SU-DHL-6 (cell line): Measurements from ENCODE around the gene ASPN.

ENCODE experiments used
- CTCF ChIP-seq: fragments of 200-600 bp; sonication (generic); IDR thresholded peaks from one replicate; pipeline ENCODE4 v1.5.1; 2017; ENCODE audit warnings: antibody characterized with exemption, mild to moderate bottlenecking, low read length, moderate library complexity; ENCODE audit not compliant: insufficient read depth, poor library complexity, severe bottlenecking
- EZH2phosphoT487 ChIP-seq: fragments of 200-600 bp; sonication (generic), shearing (Covaris generic); conservative IDR thresholded peaks from 2 replicates; pipeline ENCODE4 v1.6.1; 2018; ENCODE audit warnings: mild to moderate bottlenecking, antibody characterized with exemption, low read length, moderate library complexity, mixed read lengths

DNA sequence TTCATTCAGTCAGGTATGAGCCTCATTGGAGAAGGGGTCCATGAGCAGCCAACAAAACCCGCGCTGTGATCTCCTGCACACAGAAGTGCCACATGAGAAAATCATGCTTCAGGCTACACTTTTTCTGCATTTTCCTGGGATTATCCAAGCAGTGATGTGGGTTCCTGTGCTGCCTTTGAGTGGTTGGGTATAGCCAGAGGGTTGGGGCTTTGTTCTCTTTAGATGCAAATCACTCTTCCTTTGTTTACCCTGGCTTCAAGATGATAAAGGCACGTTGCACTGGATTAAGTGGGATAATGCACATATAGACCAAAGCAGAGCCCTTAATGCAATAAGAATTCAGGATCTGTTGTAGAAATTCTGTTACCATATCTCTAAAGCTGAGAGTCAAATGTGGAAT is 34.7 kb upstream of the ASPN start:
- TF ChIP-seq EZH2phosphoT487: no peak
- TF ChIP-seq CTCF: no peak
